ENCODE results near the gene PRM3.

Gene PRM3

DNA sequence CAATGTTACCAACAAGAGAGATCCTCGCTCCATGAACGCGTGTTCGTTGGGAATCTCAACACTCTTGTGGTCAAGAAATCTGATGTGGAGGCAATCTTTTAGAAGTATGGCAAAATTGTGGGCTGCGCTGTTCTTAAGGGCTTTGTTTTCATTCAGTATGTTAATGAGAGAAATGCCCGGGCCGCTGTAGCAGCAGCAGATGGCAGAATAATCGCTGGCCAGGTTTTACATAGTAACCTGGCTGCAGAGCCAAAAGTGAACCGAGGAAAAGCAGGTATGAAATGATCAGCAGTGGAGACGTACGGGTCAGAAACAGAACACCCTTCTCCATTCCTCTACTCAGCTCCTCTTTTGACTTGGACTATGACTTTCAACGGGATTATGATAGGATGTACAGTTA, 30.8 kb downstream of the PRM3 start:
- DNase-seq (ENCODE audit: low spot score) = no peak

GRCh38 chr16:11241480-11242204, 31.8 kb downstream of the PRM3 start:
- DNase-seq (ENCODE audit: low spot score) = no peak

DNA sequence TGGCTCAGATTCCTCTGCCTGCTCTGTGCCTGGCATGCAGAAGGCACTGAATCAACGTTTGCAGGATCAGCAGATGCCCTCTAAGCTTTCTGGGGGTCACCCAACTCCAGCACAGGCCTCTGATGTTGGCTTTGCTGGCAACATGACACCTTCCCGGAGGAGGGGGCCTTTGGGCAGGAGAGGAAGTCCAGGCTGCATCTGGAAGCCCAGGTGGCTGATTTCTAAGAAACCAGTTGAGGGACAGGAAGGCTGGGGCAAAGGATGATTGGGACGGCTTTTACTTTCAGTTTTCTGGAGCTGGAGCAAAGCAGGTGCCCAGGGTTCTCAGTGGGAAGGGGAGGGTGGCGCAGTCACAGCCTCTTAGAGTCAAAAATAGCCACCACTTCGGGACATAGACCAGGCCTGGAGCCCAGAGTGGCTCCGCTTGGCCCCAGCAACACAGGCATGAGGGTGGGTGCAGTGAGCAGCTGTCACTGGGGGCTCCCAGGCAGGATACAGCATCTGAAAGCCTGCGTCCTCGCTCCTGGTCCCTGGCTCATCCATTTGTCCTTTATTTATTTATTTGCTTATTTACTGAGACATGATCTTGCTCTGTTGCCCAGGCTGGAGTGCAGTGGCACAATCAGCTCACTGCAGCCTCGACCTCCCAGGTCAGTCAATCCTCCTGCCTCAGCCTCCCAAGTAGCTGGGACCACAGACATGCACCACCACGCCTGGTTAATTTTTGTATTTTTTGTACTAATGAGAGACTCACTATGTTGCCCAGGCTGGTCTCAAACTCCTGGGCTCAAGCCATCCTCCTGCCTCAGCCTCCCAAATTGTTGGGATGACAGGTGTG, 32.6 kb downstream of the PRM3 start:
- DNase-seq (ENCODE audit: low spot score) = no peak

DNA sequence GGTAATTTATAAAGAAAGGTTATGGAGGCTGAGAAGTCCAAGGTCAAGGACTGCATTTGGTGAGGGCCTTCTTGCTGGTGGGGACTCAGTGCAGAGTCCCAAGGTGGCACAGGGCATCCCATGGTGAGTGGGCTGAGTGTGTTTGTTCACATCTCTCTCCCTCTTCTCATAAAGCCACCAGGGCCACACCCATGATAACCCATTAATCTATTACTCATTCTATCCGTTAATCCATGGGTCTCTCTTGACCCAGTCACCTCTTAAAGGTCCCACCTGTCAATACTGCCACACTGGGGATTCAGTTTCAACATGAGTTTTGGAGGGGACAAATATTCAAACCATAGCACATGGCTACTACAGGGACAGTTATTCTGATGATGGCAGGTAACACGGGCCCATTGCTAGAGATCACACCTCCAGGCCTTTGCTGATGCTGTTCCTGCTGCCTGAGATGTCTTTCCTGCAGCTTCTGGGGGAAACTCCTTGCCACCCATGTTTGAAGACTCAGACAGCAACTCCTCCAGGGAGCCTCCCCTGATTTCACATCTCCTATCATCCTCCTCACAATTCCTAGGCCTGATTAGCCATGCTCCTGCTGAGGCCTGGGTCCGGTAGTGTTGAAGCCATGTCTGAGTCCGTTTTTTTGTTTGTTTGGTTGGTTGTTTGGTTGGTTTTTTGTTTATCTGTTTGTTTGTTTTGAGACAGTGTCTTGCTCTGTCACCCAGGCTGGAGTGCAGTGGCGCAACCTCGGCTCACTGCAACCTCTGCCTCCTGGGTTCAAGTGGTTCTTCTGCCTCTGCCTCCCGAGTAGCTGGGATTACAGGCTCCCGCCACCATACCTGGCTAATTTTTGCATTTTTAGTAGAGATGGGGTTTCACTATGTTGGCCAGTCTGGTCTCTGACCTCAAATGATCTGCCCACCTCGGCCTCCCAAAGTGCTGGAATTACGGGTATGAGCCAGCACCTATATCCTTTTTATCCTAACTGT, 33.5 kb downstream of the PRM3 start:
- DNase-seq (ENCODE audit: low spot score) = no peak

- no peak for DNase-seq (ENCODE audit: low spot score)
Measured at GRCh38 chr16:11238272-11239202, 34.9 kb downstream of the PRM3 start.

GRCh38 chr16:11236461-11237254, 36.8 kb downstream of the PRM3 start:
- DNase-seq (ENCODE audit: low spot score) = no peak

GRCh38 chr16:11235703-11235991, 37.8 kb downstream of the PRM3 start:
- DNase-seq (ENCODE audit: low spot score) = no peak

DNA sequence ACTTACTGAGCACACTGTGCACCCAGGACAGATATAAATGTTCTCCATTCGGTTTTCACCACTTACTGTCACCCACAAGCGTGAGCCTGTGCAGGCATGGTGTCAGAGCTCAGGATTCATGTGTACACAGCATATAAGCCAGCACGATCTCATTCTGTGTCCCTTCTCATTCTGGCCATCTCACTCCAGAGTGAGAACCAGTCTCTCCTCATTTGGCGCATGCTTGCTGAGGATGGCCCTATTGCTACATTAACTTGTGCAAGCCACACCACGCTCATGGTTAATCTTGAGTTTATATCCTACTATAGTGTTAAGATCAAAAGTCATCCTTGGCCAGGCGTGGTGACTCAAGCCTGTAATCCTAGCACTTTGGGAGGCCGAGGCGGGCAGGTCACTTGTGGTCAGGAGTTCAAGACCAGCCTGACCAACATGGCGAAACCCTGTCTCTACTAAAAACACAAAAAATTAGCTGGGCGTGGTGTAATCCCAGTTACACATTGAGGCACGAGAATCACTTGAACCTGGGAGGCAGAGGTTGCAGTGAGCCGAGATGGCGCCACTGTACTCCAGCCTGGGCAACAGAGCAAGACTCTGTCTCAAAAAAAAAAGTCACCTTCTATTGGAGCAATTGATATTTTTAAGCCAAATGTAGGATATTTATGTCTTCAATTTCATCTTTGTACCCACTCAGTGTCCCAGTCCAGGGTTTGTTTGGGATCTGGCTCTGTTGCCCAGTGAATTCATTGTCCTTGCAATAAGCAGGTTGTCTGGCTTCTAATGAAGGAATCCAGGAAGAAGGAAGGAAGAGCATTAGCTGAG, 38.3 kb downstream of the PRM3 start:
- no peak for DNase-seq (ENCODE audit: low spot score)

GRCh38 chr16:11233727-11234376, 39.6 kb downstream of the PRM3 start:
- DNase-seq (ENCODE audit: low spot score) = no peak

GRCh38 chr16:11232852-11233726, 40.3 kb downstream of the PRM3 start:
- DNase-seq (ENCODE audit: low spot score) = no peak

DNA sequence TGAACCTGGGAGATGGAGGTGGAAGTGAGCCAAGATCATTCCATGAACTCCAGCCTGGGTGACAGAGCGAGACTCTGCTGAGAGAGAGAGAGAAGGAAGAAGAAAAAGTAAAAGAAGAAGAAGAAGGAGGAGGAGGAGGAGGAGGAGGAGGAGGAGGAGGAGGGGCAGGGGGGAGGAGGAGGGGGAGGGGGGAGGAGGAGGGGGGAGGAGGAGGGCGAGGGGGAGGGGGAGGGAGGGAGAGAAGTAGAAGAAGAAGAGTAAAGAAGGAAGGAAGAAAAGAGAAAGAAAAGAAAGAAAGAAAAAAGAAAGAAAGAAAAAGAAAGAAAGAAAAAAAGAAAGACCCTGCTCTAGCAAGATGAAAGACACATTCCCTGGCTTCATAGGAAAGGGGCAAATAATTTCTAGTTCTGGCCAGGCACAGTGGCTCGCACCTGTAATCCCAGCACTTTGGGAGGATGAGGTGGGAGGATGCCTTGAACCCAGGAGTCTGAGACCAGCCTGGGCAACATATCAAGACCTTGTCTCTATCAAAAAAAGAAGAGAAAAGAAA, 41.1 kb downstream of the PRM3 start:
- DNase-seq (ENCODE audit: low spot score) = no peak

DNA sequence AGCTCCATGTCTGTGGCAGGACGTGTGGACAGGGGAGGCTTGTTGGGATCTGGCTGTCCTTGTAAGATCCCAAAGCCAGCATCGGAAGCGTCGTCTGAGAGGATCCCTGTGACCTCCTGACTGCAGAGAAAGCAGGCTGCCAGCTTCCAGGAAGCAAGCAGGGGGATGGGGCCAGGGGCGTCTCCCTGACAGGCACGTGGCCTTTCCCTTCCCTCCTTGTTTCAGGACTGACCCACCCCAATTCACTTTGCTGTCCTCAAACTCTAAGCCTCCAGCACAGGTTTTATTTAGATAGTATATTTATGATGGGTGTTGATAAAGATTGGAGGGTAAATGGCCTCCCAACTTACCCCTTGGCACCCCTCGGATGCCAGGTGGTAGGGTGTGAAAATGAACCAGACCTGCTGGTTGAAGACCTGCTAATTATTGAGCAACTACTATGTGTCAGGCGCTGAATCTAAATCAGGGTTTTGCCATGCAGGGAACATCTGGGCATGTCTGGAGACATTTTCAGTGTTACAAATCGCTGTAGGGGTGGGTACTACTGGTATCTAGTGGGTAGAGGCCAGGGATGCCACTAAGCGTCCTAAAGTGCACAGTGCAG, 42.0 kb downstream of the PRM3 start:
- no peak for DNase-seq (ENCODE audit: low spot score)

GRCh38 chr16:11229906-11230305, 43.5 kb downstream of the PRM3 start:
- no peak for DNase-seq (ENCODE audit: low spot score)

GRCh38 chr16:11229432-11229831, 44.0 kb downstream of the PRM3 start:
- no peak for DNase-seq (ENCODE audit: low spot score)

DNA sequence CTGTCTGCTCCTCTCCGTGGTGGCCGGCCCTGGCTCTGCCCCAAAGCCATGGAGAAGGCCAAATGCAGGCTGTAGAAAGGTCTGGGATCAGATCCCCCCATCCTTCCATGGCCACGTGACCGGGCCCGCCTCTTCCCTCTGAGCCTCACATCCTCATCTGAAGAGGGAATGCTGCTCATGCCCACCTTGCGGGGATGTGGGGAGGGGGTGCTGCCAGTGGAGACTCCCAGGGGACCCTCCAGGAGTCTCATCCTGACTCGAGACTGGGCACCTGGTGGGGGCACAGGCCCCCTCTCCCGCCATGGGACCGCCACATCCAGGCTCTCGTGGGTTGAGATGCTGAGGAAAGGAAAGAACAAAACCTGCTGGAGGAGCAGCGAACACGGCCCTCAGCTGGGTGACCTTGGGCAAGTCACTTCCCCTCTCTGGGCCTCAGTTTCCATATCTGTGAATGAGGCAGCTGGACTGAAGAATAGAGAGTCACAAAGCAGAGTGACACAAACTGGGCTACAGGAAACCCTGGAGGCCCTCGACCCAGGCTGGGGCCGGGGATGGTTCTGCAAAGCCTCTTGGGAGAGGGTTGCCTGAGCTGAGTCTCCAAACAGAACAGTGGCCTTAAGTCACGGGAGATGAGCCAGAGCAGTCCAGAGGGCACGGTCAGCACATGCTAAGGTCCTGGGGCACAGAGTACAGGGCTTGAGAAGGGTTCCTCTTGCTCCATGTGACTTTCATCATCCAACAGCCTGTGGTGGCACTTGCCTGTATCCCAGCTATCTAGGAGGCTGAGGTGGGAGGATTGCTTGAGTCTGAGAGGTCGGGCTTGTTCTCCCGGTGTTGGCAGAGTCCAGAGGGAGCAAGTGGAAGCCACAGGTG, 47.5 kb downstream of the PRM3 start:
- DNase-seq (ENCODE audit: low spot score) = no peak

DNA sequence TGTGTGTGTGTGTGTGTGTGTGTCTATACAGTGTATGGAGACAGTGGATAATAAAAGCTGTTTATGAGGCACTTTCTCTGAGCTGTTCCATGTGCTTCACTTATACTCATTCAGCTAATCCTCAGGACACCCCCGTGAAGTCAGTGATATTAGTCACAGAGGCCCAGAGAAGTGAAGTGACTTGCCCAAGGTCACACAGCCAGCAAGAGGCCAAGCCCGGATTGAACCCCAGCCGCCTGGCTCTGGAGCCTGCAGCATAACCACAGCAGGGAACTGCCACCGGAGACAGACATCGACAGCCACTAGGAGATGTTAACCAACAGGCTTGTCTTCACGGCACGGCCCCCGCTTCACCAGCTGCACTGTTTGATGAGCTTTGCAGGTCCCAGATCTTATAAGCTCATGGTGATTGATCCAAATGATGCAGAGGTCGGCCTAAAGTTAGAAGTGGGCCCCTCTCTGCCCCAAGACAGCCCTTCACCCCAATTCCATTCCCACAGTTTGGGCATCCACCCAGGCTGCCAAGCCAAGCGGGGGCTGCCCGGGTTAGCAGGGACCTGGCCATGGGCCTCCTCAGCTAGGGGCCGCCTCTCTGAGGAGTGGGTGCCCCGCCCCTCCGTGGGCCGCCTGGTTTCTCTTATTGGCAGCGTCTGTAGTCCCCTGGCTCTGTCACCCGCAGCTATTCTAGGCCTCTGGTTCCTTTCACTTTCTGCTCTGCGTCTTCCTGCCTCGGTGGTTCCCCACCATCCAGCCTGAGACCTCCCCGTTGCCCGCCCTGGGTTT, 48.3 kb downstream of the PRM3 start:
- DNase-seq (ENCODE audit: low spot score) = no peak
